ENCODE data around the gene LAMC3.

The LAMC3 gene

DNA sequence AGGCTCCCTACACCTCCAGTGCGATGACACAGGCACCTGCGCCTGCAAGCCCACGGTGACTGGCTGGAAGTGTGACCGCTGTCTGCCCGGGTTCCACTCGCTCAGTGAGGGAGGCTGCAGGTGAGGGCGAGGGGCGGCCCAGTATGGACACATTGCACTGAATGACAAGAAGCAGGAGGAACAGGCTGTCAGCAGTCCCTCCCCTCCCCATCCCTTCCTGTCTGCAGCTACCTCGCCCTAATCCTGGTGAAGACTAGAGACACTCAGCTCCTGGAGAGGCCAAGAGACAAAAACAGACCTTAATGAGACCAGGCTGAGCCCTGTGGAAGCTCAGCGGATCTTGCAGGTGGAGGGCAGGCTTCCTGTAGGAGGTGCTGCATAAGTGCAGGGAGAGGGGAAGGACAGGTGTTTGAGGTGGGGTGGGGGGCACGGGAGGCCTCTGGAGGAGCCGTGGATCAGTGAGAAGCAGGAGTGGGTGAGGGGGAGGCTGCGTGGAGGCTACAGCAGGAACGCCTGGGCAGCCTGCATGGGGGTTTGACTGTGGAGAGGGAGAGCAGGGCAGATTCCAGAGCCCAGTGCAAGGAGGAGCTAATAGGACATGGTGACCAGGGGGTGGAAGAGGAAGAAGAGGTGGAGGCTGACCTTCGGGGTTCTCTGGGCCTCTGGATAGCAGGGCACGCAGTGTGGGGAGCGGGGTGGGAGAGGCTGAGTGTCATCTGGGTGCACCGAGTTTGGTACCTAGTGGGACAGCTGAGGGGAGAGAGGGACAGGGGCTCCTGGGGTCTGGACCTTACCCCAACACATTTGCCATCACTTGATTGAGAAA, 30.4 kb downstream of the LAMC3 start:
- DNase-seq: no peak
- H3K36me3 ChIP-seq (replicated peaks): no peaks in the 10 kb centered on the region
- H3K27me3 ChIP-seq (replicated peaks): peaks cover 70% of the 10 kb centered on the region
- no peak overlapping the region for H3K27ac ChIP-seq
- no peak overlapping the region for H3K4me3 ChIP-seq (ENCODE audit: low read depth, low read length)
- TF ChIP-seq, protein P1, sequence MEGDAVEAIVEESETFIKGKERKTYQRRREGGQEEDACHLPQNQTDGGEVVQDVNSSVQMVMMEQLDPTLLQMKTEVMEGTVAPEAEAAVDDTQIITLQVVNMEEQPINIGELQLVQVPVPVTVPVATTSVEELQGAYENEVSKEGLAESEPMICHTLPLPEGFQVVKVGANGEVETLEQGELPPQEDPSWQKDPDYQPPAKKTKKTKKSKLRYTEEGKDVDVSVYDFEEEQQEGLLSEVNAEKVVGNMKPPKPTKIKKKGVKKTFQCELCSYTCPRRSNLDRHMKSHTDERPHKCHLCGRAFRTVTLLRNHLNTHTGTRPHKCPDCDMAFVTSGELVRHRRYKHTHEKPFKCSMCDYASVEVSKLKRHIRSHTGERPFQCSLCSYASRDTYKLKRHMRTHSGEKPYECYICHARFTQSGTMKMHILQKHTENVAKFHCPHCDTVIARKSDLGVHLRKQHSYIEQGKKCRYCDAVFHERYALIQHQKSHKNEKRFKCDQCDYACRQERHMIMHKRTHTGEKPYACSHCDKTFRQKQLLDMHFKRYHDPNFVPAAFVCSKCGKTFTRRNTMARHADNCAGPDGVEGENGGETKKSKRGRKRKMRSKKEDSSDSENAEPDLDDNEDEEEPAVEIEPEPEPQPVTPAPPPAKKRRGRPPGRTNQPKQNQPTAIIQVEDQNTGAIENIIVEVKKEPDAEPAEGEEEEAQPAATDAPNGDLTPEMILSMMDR (IDR thresholded peaks at IDR 0.05; ENCODE audit: low read depth, low read length, missing control alignments): no peak
- in situ Hi-C loops (cut with HindIII; ENCODE audit: low pct_ligation_motif_present, low sequenced_read_pairs): no loop called here

DNA sequence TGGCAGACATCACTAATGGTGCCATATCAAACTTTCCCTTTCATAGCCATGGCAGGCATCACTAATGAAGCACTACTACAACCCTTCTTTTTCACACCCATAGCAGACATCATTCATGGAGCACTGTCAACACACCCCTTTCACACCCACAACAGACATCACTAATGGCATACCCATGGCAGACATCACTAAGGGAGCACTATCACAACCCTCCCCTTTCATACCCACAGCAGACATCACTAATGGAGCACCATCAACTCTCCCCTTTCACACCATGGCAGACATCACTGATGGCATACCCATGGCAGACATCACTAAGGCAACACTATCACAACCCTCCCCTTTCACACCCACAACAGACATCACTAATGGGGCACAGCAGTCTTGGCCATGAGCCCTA, 33.7 kb downstream of the LAMC3 start:
- TF ChIP-seq, protein P1 (IDR thresholded peaks at IDR 0.05; ENCODE audit: low read depth, low read length, missing control alignments): no peak
- no peak for DNase-seq
- Histone ChIP-seq H3K36me3 (replicated peaks) (no peaks in the 10 kb centered on the region), H3K27me3 (replicated peaks) (peaks cover 43% of the 10 kb centered on the region), H3K27ac (peak overlapping the region; percentile 6), H3K4me3 (ENCODE audit: low read depth, low read length) (no peak overlapping the region)
- in situ Hi-C loops (cut with HindIII; ENCODE audit: low pct_ligation_motif_present, low sequenced_read_pairs): no loop called here

GRCh38 chr9:131043087-131043486, 34.1 kb downstream of the LAMC3 start:
- TF ChIP-seq, protein P1 (IDR thresholded peaks at IDR 0.05; ENCODE audit: low read depth, low read length, missing control alignments): no peak
- in situ Hi-C loops (cut with HindIII; ENCODE audit: low pct_ligation_motif_present, low sequenced_read_pairs): no loop called here
- Histone ChIP-seq H3K27me3 (replicated peaks) (peaks cover 40% of the 10 kb centered on the region), H3K27ac (no peak overlapping the region), H3K4me3 (ENCODE audit: low read depth, low read length) (no peak overlapping the region), H3K36me3 (replicated peaks) (no peaks in the 10 kb centered on the region)
- no peak for DNase-seq

DNA sequence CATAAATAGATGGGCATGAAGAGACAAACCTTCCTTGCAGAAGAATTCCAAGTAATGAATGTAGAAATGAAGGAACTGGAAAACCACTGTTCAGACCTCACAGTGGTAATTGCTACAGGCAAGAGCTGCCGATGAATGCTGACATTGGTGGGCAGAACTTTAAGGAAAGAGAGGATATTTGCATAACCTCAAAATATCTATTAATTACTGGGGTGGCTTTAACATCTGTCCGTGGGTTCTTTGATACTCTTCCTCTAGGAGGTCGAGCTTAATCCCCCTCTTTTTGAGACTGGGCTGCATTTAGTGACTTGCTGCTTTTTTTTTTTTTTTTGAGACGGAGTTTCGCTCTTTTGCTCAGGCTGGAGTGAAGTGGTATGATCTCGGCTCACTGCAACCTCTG, 34.7 kb downstream of the LAMC3 start:
- H3K27ac ChIP-seq: no peak overlapping the region
- TF ChIP-seq, protein P1 (IDR thresholded peaks at IDR 0.05; ENCODE audit: low read depth, low read length, missing control alignments): no peak
- H3K27me3 ChIP-seq (replicated peaks): peaks cover 39% of the 10 kb centered on the region
- no peak for DNase-seq
- H3K4me3 ChIP-seq (ENCODE audit: low read depth, low read length): no peak overlapping the region
- no peaks in the 10 kb centered on the region for H3K36me3 ChIP-seq (replicated peaks)
- in situ Hi-C loops (cut with HindIII; ENCODE audit: low pct_ligation_motif_present, low sequenced_read_pairs): no loop called here

DNA sequence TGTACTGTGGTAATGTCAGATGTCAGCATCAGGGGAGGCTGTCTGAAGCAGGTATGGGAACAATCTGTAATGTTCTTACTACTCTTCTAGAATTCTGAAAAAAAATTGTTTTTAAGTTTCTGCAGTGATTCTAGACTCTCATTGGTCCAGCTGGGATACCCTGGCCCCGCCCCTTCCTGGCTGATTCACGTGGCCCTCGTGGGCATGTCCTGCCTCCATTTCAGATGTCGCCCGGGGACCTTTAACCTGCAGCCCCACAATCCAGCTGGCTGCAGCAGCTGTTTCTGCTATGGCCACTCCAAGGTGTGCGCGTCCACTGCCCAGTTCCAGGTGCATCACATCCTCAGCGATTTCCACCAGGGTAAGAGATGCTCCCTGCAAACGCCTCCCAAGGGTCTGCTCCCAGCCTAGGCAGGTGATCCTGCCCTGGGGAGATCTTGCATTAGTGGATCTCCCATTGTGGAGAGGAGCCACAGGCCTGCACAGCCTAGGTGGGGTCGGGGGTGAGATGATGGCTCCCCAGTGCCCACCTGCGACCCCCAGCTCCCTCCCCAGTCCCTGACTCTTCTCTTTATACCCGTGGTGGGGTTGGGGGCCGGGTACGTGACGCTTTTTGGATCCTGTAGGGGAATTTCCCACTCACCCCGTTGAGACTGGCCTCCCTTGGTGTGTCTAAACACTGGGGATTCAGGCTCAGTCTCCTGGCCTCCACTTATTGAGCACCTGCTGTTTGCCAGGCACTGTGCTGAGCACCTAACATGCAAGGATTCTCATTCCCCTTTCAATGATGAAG, 36.5 kb downstream of the LAMC3 start:
- TF ChIP-seq, protein P1 (IDR thresholded peaks at IDR 0.05; ENCODE audit: low read depth, low read length, missing control alignments): no peak
- H3K36me3 ChIP-seq (replicated peaks): no peaks in the 10 kb centered on the region
- peaks cover 41% of the 10 kb centered on the region for H3K27me3 ChIP-seq (replicated peaks)
- DNase-seq: no peak
- in situ Hi-C loops (cut with HindIII; ENCODE audit: low pct_ligation_motif_present, low sequenced_read_pairs): no loop called here
- no peak overlapping the region for H3K27ac ChIP-seq
- H3K4me3 ChIP-seq (ENCODE audit: low read depth, low read length): no peak overlapping the region

Data from brain microvascular endothelial cell (primary cell).